Epithelial cell of proximal tubule (primary cell): ENCODE results near the gene CFAP97. TPM values are rescaled to one million over a fixed set of nuclear protein-coding genes. Genes with fewer than 3 reads are reported as not detected.
"Not testable (repeated sequence)": the region's sequence is repeated elsewhere in the genome, so short reads cannot be mapped to it uniquely, and the experiment has no call there.

Experiments used
- DNase-seq: peaks from one replicate; pipeline ENCODE4 v3.0.0-alpha.2; 2011; ENCODE audit warnings: low read depth
- H3K4me3 ChIP-seq: 2 replicates; pipeline ENCODE4 v1.5.1; 2011; ENCODE audit warnings: low read depth, mild to moderate bottlenecking, low read length
- total RNA-seq: library from RNA; depleted of rRNA; stranded (reverse); fragments of >200 nt; gene quantifications from 2 replicates; pipeline ENCODE4 v1.2.3, GENCODE V29; 2015
- TF ChIP-seq, protein P1 (sequence below): conservative IDR thresholded peaks from 2 replicates; pipeline ENCODE4 v1.5.1; 2012; ENCODE audit warnings: low read depth, mild to moderate bottlenecking, low read length

The CFAP97 gene
- total RNA-seq, 1 donor from 2014 or later, result 22.6 TPM

GRCh38 chr4:185207466-185207865 lies 3.7 kb upstream of the CFAP97 start:
- no peak for DNase-seq
- TF ChIP-seq, protein P1, sequence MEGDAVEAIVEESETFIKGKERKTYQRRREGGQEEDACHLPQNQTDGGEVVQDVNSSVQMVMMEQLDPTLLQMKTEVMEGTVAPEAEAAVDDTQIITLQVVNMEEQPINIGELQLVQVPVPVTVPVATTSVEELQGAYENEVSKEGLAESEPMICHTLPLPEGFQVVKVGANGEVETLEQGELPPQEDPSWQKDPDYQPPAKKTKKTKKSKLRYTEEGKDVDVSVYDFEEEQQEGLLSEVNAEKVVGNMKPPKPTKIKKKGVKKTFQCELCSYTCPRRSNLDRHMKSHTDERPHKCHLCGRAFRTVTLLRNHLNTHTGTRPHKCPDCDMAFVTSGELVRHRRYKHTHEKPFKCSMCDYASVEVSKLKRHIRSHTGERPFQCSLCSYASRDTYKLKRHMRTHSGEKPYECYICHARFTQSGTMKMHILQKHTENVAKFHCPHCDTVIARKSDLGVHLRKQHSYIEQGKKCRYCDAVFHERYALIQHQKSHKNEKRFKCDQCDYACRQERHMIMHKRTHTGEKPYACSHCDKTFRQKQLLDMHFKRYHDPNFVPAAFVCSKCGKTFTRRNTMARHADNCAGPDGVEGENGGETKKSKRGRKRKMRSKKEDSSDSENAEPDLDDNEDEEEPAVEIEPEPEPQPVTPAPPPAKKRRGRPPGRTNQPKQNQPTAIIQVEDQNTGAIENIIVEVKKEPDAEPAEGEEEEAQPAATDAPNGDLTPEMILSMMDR, result no peak
- no peak overlapping the region for H3K4me3 ChIP-seq

GRCh38 chr4:185205697-185206342 lies 2.0 kb upstream of the CFAP97 start:
- H3K4me3 ChIP-seq, result no peak overlapping the region
- DNase-seq, result no peak
- TF ChIP-seq, protein P1, result no peak

GRCh38 chr4:185205073-185205472 lies 1.3 kb upstream of the CFAP97 start:
- H3K4me3 ChIP-seq, DNase-seq: not testable (repeated sequence)

DNA sequence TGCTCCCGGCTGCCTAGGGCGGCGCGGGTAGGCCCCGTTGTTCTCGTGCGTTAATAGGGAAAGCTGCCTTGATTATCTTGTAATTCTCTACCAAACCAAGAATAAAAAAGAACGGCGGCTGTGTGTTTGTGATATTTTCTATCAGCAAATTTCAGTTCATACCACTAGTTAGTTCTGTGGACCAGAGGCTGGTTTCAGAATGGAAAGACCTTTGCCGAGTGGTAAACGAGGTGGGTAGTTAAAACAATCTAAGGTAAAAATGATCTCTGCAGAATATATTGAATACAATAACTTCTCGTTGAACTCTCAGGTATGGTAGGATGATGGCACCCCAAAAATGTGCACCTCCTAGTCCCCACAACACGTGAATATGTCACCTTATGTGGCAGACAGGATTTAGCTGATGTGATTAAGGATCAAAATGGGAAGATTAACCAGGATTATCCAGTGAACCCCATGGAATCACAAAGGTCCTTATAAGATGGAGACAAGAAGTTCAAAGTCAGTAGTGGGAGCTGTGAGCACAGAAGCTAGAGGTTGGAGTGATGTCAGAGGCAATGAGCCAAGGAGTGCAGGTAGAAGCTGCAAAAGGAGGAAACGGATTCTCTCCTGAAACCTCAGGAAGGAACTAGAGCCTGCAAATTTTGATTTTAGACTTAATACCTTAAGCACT lies 574 bp upstream of the CFAP97 start:
- no peak for DNase-seq
- TF ChIP-seq, protein P1, result no peak
- peak overlapping the region; percentile 66 for H3K4me3 ChIP-seq

DNA sequence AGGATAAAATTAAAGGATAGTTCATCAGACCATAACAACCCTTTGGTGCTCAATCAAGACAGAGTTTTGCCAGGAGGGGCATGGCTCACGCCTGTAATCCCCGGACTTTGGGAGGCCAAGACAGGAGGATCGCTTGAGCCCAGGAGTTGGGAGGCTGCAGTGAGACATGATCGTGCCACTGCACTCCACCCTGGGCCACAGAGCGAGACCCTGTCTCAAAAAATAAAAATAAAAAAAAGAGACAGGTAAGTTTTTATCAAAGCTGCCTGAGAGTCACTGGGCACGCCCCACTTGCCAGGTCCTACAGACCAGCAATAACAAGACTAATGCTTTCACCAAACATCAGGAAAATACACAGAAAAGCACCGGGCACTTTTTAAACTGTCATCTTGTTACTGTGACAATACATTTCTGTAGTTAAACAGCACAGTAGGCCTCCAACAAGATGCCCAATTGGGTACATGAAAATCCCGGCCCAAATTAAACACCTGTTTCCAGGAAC lies 765 bp downstream of the CFAP97 start:
- no peak for DNase-seq
- H3K4me3 ChIP-seq, result peak overlapping the region; percentile 66
- TF ChIP-seq, protein P1, result no peak

GRCh38 chr4:185201977-185202962 lies 1.5 kb downstream of the CFAP97 start:
- H3K4me3 ChIP-seq, result peak overlapping the region; percentile 66
- TF ChIP-seq, protein P1, result no peak
- no peak for DNase-seq

DNA sequence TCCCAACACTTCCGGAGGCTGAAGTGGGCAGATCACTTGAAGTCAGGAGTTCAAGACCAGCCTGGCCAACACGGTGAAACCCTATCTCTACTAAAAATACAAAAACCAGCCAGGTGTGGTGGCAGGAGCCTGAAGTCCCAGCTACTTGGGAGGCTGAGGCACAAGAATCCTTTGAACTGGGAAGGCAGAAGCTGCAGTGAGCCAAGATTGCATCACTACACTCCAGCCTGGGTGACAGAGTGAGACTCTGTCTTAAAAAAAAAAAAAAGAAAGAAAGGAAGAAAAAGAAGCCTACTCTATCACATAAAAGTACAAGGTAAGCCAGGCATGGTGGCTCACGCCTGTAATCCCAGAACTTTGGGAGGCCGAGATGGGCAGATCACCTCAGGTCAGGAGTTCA lies 5.6 kb downstream of the CFAP97 start:
- not testable (repeated sequence) for H3K4me3 ChIP-seq, DNase-seq
